ENCODE measurements around the gene TBX4. TPM values are rescaled to one million over a fixed set of nuclear protein-coding genes. Genes with fewer than 3 reads are reported as not detected.
"Not testable (repeated sequence)": the region's sequence is repeated elsewhere in the genome, so short reads cannot be mapped to it uniquely, and the experiment has no call there.

TBX4 gene
- total RNA-seq, 1 experiment from 2014 or later = not detected

DNA sequence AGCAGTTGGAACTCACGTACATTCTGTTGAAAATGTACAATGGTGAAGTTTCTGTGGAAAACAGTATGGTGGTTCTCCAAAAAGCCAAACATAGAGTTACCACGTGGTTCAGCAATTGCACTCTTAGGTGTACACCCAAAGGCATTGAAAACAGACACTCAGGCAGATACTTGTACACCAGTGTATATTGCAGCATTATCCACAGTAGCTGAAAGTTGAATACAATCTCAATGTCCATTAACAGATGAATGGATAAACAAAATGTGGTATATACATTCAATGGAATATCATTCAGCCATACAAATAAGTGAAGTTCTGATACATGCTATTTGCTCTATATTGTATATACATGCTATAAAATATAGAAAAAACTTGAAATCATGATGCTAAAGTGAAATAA, 29.4 kb upstream of the TBX4 start:
- in situ Hi-C loops (cut with HindIII; ENCODE audit: low pct_unique_long_range_greater_than_20kb, low sequenced_read_pairs) = no loop called here

DNA sequence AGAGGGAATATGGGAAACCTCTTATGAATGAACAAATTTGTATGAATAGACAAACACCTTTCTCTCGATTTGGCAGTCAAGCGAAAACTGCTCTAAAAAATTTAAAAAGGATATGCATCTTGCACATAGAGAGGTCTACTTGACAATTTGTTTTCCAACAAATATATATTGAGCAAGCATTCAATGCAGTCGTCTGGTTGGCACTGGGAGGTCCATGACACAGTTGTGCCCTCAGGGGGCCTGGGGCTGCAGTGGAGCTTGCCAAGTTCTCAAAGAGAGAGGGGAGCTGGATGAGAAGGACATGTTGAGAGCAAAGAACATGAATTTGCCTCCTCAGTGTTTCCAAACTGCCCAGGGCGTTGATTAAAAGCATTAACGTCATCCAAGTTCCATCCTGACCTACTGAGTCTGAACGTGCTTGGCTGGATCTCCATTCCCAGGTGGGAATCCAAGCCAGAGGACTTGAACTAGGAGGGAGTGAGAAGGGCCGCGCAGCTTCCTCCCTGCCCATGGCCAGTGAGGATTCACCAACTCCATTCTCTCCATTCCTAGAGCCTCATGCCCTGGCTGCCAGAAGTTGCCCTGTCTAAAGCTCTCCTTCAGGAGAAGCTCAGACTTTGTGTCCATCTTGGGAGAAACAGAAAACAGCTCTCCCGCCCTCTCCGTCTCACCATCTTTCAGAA, 28.1 kb upstream of the TBX4 start:
- DNase-seq (ENCODE audit: low read depth, low spot score) = no peak
- in situ Hi-C loops (cut with HindIII; ENCODE audit: low pct_unique_long_range_greater_than_20kb, low sequenced_read_pairs) = no loop called here

More for the DNA sequence above, 29.4 kb upstream of the TBX4 start:
- DNase-seq (ENCODE audit: low read depth, low spot score) = no peak

DNA sequence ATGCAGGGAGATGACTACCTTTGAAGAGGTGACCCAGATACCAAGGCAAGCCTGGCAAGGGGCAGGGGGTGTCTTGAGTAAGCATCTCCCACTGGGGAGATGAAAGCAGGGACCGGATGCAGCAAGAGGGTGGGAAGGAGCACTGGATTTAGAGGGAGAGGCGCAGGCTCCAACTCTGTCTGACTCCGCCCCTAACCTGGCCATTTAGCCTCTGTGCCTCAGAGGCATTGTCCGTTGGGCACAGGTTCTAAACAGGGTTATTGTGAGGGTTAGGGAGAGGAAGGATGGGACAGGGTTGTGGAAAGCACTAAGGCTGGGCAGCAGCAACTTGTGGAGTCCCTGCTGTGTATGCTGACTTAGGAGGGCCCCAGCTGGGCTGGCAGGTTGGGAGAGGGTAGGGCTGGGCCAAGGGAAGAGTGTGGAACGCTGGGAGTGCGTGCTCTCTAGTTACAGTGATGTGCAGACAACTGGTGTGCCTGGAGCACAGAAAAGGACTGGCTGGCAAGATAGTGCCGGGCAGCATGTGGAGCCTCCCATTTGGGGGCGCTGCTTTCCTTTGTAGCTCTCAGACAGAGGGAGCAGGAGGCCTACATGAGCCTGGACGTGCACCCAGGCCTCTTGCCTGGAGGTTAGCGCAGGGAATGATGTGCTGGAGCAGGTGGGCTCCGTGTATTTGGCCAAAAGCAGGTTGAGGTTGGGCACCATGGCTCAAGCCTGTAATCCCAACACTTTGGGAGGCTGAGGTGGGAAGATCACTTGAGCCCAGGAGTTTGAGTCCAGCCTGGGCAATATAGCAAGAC, 26.3 kb upstream of the TBX4 start:
- peak; percentile 57 for DNase-seq (ENCODE audit: low read depth, low spot score)
- in situ Hi-C loops (cut with HindIII; ENCODE audit: low pct_unique_long_range_greater_than_20kb, low sequenced_read_pairs) = no loop called here

DNA sequence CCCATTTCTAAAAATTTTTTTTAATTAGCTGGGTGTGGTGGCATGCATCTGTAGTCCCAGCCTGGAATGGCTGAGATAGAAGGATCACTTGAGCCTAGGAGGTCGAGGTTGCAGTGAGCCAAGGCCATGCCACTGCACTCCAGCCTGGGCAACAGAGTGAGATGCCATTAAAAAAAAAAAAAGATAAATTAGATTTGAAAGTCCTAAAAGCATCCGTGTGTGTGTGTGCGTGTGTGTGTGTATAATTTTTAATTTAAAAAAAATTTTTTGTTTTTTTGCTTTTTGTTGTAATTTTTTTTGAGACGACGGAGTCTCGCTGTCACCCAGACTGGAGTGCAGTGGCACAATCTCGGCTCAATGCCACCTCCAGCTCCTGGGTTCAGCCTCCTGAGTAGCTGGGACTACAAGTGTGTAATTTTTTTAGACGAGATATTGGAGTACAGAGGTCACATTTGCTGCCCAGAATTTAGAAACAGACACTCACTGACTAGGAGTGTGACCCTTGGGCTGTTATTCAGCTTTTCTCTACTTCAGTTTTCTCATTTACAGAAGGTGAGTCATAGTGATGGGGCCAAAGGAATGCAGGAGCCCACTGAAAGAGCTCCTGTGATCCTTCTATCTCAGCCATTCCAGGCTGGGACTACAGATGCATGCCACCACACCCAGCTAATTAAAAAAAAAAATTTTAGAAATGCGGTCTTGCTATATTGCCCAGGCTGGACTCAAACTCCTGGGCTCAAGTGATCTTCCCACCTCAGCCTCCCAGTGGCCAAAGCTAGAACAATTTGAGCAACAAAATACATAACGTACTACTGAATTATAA, 25.5 kb upstream of the TBX4 start:
- in situ Hi-C loops (cut with HindIII; ENCODE audit: low pct_unique_long_range_greater_than_20kb, low sequenced_read_pairs) = no loop called here
- no peak for DNase-seq (ENCODE audit: low read depth, low spot score)

DNA sequence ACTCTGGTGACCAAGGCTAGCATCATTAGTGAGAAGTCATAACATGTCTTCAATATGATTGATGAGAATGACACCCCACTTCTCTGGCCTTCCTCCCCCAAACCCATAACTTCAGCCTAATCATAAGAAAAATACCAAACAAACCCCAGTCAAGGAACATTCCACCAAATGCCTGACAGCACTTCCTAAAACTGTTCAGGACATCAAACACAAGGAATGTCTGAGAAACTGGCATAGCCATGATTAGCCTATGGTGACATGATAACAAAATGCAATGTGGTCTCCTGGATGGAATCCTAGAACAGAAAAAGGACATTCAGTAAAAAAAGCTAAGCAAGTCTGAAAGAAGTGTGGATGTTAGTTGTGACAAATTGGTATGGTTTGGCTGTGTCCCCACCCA, 24.7 kb upstream of the TBX4 start:
- no peak for DNase-seq (ENCODE audit: low read depth, low spot score)
- in situ Hi-C loops (cut with HindIII; ENCODE audit: low pct_unique_long_range_greater_than_20kb, low sequenced_read_pairs) = no loop called here

DNA sequence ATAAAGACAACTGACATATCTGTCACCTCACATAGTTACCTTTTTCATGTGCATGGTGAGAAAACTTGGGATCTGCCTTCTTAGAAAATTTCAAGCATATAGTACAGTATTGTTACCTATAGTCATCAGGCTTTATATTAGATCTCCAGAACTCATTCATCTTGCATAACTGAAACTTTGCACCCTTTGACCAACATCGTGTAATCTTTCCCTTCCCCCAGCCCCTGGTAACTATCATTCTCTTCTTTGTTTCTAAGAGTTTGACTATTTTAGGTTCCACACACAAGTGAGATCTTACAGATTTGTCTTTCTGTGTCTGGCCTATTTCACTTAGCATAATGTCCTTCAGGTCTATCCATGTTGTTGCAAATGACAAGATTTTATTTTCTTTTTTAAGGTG, 22.9 kb upstream of the TBX4 start:
- in situ Hi-C loops (cut with HindIII; ENCODE audit: low pct_unique_long_range_greater_than_20kb, low sequenced_read_pairs) = no loop called here
- DNase-seq (ENCODE audit: low read depth, low spot score) = no peak

DNA sequence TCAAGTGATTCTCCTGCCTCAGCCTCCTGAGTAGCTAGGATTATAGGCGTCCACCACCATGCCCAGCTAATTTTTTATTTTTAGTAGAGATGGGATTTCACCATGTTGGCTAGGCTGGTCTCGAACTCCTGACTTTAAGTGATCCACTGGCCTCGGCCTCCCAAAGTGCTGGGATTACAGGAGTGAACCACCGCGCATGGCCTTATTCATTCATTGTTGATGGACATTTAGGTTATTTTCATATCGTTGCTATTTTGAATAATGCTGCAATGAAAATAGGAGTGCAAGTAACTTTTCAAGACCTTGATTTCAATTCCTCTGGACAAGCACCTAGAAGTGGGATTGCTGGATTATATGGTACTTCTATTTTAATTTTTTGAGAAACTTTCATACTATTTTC, 22.4 kb upstream of the TBX4 start:
- in situ Hi-C loops (cut with HindIII; ENCODE audit: low pct_unique_long_range_greater_than_20kb, low sequenced_read_pairs); DNase-seq (ENCODE audit: low read depth, low spot score): not testable (repeated sequence)

DNA sequence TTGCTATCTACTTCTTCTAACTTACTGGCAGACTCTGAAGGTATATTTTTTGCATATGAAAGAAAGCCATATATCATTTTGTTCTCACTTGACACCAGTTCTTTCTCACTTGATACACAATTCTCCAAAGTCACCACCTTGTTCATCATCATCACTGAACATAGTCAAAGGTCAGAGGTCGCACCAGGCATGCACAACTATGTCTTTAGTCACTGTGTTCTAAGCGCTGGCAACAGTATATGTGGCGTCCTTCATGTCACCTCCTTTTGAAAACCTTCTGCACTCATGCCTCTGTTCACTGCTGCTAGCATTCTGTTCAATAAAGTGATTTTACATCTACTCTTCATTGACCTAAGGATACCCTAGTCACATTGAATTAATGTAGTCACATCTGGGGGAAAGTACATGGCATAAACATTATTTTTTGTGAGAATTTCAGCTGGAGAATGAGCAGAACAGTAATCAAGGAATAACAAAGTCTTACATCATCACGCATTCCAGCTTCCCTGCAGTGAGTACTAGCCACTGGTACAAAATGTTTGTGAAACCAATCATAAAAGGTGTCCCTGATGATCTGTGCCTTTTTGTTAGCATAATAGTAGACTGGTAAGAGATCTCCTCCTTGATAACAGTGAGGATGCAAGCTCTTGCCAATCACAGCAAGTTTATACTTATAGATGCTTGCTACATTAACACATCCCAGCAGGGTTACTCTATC, 20.5 kb upstream of the TBX4 start:
- DNase-seq (ENCODE audit: low read depth, low spot score) = no peak
- in situ Hi-C loops (cut with HindIII; ENCODE audit: low pct_unique_long_range_greater_than_20kb, low sequenced_read_pairs) = no loop called here

DNA sequence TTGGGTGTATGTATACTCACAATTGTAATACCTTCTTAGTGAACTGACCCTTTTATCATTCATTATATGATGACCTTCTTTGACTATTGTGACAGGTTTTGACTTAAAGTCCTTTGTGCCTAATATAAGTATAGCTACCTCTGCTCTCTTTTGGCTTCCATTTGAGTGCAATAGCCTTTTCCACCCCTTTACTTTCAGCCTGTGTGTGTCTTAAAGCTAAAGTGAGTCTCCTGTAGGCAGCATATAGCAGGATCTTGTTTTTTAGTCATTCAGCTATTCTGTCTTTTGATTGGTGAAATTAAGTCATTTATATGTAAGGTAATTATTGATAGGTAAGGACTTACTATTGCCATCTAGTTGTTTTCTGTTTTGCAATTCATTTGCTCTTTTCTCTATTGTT, 15.9 kb upstream of the TBX4 start:
- in situ Hi-C loops (cut with HindIII; ENCODE audit: low pct_unique_long_range_greater_than_20kb, low sequenced_read_pairs) = no loop called here
- DNase-seq (ENCODE audit: low read depth, low spot score) = no peak

DNA sequence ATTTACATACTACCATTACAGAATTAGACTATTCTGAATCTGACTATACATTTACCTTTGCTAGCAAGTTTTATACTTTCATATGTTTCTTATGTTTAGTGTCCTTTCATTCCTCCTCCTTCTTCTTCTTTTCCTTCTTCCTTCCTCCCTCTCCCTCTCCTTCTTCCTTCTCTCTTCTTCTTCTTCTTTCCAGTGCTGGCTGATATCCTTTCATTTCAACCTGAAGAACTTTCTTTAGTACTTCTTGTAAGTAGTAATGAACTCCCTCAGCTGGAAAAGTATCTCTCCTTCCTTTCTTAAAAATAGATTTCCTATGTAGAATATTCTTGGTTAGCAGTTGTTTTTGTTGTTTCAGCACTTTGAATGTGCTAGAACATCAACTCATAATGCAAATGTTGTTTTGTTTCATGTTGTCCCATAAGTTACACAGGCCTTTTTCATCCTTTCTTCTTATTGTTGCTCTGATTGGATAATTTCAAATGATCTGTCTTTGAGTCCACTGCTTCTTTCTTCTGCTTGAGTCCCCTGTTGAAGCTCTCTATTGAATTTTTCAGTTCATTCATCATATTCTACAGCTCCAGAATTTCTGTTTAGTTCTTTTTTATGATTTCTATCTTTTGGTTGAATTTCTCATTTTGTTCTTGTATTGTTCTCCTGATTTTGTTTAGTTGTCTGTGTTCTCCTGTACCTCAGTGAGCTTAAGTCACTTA, 15.1 kb upstream of the TBX4 start:
- DNase-seq (ENCODE audit: low read depth, low spot score) = no peak
- in situ Hi-C loops (cut with HindIII; ENCODE audit: low pct_unique_long_range_greater_than_20kb, low sequenced_read_pairs) = no loop called here

DNA sequence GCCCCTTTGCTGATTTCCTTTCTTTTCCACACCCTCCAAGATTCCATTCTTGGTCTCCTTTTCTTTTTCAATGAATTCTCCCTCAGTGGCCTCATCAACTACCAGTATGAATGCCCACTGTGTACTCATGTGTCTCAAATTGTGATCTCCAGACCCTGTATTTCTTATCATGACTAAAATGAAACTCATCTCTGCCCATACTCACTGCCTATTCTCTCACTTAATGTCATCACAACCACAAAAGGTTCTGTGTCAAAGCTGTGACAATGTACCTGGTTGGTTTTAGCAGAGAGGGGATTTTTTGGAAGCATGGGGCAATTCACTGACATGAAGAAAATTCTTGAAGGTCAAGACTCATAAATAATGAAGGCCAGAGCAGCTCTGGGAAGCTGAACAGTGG, 11.5 kb upstream of the TBX4 start:
- no peak for DNase-seq (ENCODE audit: low read depth, low spot score)
- in situ Hi-C loops (cut with HindIII; ENCODE audit: low pct_unique_long_range_greater_than_20kb, low sequenced_read_pairs) = no loop called here

DNA sequence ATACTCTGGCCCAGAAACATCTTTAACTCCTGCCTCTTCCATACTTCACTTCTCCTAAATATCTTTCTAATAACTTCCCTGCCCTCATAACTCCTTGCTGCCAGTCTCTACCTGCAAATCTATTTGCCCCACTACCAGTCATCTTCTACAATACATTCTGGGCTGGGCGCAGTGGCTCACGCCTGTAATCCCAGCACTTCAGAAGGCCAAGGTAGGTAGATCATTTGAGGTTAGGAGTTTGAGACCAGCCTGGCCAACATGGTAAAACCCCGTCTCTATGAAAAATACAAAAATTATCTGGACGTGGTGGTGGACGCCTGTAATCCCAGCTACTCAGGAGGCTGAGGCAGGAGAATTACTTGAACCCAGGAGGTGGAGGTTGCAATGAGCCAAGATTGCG, 10.7 kb upstream of the TBX4 start:
- DNase-seq (ENCODE audit: low read depth, low spot score); in situ Hi-C loops (cut with HindIII; ENCODE audit: low pct_unique_long_range_greater_than_20kb, low sequenced_read_pairs): not testable (repeated sequence)

DNA sequence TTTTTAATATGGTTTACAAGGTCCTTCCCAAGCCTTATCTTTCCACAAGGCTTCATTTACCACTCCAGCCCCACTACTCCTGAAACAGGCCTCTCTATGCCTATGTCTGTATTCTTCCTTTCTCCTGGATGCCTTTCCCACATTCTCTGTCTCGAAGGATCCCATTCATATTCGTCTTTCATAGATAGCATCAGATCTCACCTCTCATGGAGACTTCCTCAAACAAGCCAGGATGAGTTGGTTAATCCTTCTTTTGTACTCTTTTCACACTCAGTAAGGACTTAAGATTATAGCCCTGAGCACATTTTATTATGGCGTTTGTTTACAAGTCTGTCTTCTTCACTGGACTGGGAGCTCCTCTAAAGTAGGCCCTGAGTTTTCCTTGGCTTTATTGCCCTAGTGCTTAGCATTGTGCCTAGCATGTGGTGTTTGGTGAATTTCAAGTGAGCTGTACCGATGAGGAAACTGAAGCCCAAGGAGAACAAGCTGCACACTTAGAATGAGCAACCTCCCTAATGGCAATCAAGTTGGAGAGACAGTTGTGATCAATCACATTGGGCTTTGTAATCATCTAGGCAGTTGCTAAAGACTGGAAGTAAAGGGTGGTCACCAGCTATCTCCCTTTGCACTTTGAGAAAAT, 10.0 kb upstream of the TBX4 start:
- DNase-seq (ENCODE audit: low read depth, low spot score) = no peak
- in situ Hi-C loops (cut with HindIII; ENCODE audit: low pct_unique_long_range_greater_than_20kb, low sequenced_read_pairs) = no loop called here

DNA sequence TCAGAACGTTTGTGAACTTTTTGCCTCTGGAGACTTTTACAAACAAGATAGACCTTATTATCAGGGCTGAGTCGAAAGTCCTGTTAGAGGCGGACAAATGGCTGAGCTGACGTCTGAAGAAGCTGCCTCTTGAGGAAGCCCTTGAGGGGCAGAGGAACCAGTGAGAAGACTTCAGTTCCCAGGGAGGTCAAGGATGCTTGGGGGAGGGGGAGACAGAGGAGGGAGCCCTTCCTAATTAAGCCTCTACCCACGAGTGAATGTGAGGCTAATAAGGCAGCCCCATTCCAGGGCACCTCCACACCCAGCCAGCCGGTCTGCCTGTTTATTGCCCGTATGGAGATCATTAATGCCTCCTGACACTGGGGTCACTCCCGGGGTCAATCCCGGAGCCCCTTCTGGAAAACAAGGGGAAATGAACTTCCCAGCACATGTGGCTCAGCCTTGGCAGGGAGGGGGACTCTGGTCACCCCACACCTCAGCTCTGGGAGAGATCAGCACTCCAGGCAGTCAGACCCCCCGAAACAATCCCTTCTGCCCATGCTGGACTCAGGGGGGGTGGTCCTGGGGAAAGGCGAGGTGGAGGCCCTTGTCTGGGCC, 9.2 kb upstream of the TBX4 start:
- DNase-seq (ENCODE audit: low read depth, low spot score) = no peak
- in situ Hi-C loops (cut with HindIII; ENCODE audit: low pct_unique_long_range_greater_than_20kb, low sequenced_read_pairs) = no loop called here

DNA sequence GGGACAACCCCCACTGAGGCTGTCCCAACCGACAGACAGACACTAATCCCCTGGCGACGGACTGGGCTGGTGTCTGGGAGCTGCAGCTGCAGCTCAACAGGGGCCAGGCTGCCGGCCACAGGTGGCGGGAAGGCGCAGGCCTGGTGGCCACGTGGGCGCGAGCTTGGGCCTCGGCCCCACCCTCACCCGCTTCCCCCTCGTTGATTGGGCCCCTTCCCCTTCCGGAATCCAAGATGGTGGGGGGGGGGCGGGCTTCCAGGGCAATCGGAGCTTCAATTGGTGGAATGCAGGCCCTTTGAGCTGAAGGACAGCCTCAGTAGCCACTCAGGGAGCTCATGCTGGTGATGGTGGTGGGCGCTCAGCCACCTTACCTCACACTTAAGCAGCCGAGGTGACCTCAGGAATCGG, 8.7 kb upstream of the TBX4 start:
- no peak for DNase-seq (ENCODE audit: low read depth, low spot score)
- in situ Hi-C loops (cut with HindIII; ENCODE audit: low pct_unique_long_range_greater_than_20kb, low sequenced_read_pairs) = no loop called here

DNA sequence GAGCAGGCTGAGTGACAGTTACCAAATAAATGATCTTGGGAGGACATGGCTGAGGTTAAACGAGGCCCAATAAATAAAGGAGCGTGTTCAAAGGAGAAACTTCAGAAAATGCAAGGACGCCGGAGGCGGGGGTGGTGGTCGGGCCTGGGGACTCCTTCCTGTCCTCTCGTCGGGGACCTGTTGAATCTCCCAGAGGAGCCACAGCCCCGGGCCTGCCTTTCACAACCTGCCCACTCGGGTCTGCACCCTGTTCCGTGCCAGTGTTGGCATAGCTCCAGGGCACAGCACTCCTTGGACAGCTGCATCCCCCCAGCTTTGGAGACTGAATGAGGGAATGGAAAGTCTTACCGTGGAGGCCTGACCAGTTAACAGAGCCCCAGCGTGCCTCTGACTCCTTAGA, 8.1 kb upstream of the TBX4 start:
- in situ Hi-C loops (cut with HindIII; ENCODE audit: low pct_unique_long_range_greater_than_20kb, low sequenced_read_pairs) = no loop called here
- no peak for DNase-seq (ENCODE audit: low read depth, low spot score)

DNA sequence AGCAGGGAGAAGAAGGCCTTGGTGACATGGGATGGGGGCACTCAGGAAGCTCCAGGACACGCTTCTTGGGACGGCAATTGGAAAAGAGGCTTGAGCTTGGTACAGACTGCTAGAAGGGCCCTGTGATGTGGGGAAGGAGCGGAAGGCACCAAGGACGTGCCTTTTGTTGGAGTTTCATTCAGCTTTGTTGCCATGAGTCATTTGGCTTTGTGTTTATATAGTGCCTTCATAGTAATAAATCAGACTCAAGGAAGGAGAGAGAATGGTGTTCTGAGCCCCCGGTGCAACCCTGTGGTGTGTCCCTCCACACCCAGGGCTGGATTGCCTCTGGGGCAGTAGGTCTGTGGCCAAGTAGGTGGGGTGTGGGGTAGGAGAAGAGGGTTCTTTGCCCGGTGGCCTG, 7.4 kb upstream of the TBX4 start:
- DNase-seq (ENCODE audit: low read depth, low spot score) = no peak
- in situ Hi-C loops (cut with HindIII; ENCODE audit: low pct_unique_long_range_greater_than_20kb, low sequenced_read_pairs) = no loop called here
